ENCODE data around the gene SPTA1.

SPTA1 gene

DNA sequence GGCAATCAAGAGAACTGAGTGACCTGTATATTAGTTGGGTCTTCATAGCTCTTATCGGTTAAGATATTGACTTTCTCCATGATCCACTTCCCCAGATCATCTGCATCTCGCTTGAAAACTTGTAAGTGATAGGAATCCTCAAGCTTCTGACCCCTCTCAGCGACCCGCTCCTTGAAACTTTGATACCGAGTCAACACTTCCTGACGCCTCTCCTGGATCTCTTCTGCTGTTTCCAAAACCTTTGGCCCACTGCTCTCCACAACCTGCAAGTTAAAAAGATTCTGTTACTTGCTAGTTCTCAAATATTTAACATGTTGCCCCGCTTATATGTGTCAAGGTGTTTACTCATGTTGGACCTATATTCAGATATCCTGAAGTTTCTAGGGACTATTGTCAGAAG, 1.4 kb downstream of the SPTA1 start:
- no peak for DNase-seq (ENCODE audit: low spot score)

DNA sequence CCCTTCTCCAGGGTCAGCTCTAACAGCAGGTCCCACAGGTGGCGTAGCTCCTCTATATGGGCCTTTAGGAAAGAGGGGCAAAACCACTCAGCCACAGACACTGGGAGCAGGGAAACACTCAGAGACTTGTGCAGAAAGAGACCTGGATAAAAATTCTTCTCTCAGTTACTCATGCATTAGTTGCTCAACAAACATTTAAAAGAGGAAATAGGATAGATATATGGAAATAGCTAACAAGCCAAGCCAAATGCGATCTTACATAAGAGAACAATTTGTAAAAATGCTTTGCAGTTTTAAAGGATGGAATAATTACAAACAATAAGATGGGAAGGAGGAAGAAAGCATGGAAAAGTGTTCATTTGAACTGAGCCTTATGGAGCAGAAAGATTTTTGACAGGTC, 4.9 kb downstream of the SPTA1 start:
- DNase-seq (ENCODE audit: low spot score) = no peak

DNA sequence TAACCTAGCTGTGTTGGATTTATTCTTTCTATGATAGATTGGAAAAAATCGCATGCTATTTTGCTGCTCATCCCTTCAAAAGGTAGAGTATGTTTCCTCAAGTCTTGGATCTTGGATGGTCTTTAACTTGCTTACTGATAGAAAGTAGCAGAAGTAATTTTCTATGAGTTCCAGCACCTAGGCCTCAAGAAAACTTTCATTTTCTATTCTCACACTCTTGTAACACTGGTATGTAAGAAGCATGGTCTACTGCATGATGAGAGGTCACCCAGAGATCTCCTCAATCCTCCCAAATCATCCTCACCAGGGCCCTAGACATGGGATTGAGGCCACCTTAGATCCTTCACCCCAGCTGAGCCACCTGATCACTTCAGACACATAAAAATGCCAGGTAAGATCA, 7.2 kb downstream of the SPTA1 start:
- DNase-seq (ENCODE audit: low spot score) = no peak

GRCh38 chr1:158675563-158676323, 10.8 kb downstream of the SPTA1 start:
- no peak for DNase-seq (ENCODE audit: low spot score)

DNA sequence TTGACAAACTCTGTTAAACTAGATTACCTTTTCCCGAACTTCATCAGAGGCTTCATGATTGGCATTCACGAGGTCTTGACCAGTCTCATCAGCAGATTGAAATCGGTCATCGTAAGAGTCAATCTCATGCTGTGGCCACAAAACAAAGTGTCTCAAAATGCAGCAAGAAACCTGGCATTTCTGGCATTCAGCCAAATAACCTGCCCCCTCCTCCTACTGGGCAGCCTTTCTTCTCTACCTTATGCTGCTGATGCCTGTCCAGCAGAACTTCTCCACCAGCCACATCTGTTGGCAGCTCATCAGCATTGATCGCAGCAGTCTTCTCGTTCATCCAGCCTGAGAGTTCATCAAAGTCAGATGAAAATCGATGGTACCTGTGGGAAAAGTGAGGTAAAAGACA, 12.2 kb downstream of the SPTA1 start:
- no peak for DNase-seq (ENCODE audit: low spot score)

GRCh38 chr1:158666037-158666436, 20.5 kb downstream of the SPTA1 start:
- no peak for DNase-seq (ENCODE audit: low spot score)

- no peak for DNase-seq (ENCODE audit: low spot score)
Observed at GRCh38 chr1:158654571-158654970, 31.9 kb downstream of the SPTA1 start.

DNA sequence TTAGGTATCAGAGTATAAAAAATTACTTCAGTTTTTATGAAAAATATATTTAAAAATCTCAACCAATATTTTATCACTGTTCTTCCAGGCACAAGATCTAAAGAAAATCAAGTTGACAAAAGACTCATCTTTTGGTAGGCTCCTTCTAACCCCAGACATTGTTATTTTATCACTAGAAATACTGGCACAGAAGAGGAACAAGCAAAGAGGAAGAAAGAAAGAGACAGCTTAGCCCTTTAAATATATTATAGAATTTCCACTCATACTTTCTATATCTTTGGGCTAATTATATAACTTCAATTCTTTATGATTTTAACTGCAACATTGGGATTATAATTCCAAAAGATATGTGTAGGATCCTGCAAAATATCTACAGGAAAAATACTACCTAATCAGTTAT, 32.4 kb downstream of the SPTA1 start:
- DNase-seq (ENCODE audit: low spot score) = no peak

GRCh38 chr1:158652721-158653334, 33.7 kb downstream of the SPTA1 start:
- no peak for DNase-seq (ENCODE audit: low spot score)

GRCh38 chr1:158649052-158649451, 37.5 kb downstream of the SPTA1 start:
- DNase-seq (ENCODE audit: low spot score) = no peak

- DNase-seq (ENCODE audit: low spot score) = no peak
Observed at GRCh38 chr1:158646465-158646864, 40.0 kb downstream of the SPTA1 start.

GRCh38 chr1:158644449-158644848, 42.1 kb downstream of the SPTA1 start:
- DNase-seq (ENCODE audit: low spot score) = no peak

DNA sequence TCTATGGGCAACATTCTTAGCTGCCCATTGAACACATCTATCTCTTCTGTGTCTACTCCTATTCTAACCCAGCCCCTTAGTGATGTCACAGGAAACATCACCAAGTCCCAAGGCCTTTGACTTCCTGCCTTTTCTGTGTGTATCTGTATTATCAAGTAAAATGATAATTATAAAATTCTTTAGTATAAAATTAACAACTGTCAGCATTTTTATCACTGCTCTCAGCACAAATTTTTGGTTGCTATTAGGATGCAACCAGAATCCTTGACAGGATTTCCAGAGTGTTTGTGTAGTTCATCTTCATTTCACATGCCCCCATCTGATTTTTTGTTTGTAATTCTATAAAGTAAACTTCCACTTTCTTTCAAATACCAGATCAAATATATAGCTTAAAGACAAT, 47.6 kb downstream of the SPTA1 start:
- no peak for DNase-seq (ENCODE audit: low spot score)

DNA sequence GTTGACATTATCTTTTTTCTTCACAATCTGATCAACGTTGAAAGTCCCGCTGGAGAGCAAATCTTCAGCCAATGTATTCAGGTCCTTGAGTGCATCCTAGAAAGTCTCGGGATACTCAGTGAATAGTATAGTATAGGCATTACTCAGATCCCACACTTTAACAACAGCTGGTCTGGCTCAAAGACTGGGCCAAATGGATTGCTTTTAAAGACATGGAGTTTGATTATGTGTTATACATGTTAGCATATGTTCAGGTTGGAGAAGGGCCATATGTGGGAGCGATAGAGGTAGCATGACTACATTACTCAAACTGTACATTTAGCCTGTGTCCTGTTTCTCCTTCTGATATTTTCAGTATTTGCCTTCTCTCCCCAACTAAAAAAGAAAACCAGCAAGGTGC, 48.4 kb downstream of the SPTA1 start:
- DNase-seq (ENCODE audit: low spot score) = no peak

DNA sequence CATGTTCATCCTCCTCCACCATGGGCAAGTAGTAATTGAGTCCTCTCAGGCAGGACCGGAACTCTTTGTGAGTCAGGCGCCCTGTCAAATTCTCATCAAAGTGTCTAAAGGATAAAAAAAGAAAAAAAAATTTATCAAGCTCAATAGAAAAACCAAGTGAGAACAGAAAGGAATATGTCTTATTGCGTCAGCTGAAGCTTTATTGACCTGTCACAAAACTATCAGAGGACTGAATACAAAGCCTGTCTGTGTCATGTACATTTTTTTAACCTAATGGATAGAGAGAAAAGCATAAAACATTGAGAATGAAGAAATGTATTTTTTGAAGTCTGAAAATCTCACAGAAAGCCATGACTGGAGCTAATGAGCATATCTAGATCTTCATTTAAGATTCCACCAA, 72.8 kb downstream of the SPTA1 start:
- DNase-seq (ENCODE audit: low spot score) = no peak

DNA sequence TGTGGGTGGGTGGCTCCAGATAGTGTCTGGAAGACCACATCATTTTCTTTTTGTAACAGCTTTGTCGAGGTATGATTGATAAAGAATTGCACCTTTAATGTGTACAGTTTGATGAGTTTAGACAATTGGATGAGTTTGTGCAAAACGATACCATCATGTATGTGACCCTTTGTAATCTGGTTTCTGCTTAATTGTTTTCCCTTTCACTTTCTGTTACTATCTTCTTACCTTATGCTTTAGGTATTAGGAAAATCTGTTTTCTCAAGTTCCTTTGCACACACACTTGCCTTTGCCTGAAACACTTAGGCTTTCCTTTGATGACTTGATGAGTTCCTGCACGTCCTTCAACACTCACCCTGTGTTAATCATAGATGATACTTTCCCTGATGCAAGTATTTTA, 74.6 kb downstream of the SPTA1 start:
- no peak for DNase-seq (ENCODE audit: low spot score)

- no peak for DNase-seq (ENCODE audit: low spot score)
Observed at GRCh38 chr1:158607296-158607695, 79.2 kb downstream of the SPTA1 start.

DNA sequence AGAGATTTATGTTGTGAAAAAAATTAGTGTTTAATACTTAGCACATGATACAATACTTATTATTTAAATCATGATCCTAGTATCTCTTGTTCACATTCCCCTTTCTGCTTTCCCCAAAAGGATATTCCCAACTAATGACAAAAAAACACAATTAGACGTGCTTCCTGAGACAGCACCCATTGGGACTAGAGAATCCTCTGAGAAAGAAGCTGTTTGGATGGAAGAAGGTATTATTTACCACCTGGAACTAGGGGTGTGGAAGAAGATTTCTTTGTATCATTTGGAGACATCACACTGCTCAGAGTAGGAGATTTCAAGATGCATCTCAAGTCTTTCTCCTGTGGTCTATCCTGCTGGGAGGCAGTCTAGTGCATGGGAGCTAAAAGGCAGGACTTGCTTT, 81.5 kb downstream of the SPTA1 start, which contains the start of gene OR10Z1:
Gene OR10Z1, plus strand, starts transcription at position 301 of the 400 bp plus-strand sequence. CDS start 1,171 bp downstream, outside the sequence.
- no peak for DNase-seq (ENCODE audit: low spot score)

DNA sequence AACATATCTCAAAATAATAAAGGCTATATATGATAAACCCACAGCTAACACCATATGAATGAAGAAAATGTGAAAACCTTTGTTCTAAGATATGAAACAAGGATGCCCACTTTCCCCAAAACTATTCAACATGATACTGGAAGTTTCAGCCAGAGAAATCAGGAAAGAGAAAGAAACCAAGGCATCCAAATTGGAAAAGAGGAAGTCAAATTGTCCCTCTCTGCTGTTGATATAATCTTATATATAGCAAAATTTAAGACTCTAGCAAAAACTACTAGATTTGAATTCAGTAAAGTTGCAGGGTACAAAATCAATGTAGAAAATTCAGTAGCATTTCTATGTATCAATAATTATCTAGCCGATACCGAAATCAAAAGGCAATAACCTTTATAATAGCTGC, 85.8 kb downstream of the SPTA1 start:
- no peak for DNase-seq (ENCODE audit: low spot score)

DNA sequence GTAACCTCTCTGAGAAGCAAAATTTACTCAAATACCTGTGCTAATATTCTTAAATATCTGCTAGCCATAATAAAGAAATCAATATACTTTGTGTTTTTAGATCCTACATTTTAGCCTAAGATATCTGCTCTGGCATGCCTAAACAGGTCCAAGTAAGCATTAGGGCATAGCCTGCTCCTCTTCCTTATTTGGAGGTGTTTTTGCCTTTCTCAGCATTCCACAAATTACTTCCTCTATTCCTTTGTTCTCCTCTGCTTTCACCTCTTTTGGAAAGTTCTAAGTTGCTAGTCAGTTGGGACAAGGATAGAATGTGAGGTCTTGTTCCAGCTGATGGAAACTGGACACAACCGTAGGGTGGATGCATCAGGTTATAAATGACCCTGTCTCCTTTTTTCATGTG, 99.6 kb downstream of the SPTA1 start:
- DNase-seq (ENCODE audit: low spot score) = no peak

DNA sequence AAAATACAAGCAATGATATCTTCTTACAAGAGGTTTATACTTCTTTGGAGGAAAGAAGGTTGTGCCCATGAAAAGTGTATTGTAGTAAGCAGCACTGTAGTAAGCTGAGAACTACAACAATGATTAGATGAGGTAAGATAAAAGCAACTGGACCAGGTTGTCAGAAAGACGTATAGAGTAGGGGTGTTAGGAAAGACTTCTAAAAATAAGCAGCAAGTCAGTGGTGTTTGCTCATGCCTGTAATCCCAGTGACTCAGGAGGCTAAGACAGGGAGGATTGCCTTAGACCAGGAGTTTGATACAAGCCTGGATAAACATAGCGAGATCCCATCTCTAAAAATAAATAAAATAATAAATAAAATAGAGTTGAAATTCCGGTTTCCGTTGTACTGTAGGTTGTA, 102.6 kb downstream of the SPTA1 start:
- DNase-seq (ENCODE audit: low spot score) = no peak

GRCh38 chr1:158579733-158580132, 106.8 kb downstream of the SPTA1 start, which contains the start of gene OR10X1:
TSS of gene OR10X1 (minus strand) at chr1:158579899. CDS start at chr1:158579899, 0 bp downstream.
- no peak for DNase-seq (ENCODE audit: low spot score)

DNA sequence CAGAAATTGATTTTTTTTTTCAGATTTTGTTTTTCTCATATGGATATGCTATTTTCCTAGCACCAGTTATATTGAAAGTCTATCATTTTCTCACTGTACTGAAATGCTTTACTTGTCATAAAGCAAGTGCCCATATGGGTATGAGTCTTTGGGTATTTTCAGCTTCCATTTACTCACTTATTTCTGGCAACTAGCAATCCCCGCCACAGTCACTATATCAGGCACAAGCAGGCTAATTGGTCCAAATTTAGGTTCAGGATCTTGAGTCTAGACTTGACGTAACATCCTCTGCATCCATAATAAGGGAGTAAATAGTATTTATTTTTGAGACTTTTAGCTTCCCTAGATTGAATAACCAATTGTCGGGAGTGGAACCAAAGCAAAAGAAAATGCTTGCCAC, 109.0 kb downstream of the SPTA1 start:
- no peak for DNase-seq (ENCODE audit: low spot score)

DNA sequence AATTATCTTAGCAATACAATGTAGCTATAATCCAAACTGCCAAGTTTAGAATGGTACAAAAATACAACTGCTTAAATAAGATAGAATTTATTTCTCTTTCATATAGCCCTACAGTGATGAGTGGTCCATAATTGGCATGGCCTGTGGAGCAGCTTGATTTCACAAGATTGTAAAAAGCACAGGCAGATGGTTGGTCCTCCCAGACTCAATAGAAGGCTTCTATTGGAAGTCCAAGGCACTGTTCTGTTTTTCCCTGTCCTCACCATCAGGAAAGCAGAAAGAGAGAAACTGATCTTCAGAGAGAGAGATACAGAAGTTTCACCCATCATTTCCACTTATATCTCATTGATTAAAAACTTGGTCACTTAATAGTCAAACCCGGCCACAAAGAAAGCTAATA, 114.3 kb downstream of the SPTA1 start:
- no peak for DNase-seq (ENCODE audit: low spot score)

All from cerebellar cortex (tissue), 1 donor.